H1 (cell line): ENCODE data around the gene CEP83. TPM values are rescaled to one million over a fixed set of nuclear protein-coding genes. Genes with fewer than 3 reads are reported as not detected.
"Not testable (repeated sequence)": the region's sequence is repeated elsewhere in the genome, so short reads cannot be mapped to it uniquely, and the experiment has no call there.

Experiments used
- CTCF ChIA-PET: fragments of 300-600 bp; sonication (Branson Sonifier 250); formaldehyde crosslinking; loops from one replicate; lab custom pipeline; 2021; ENCODE audit not compliant: partially characterized antibody; lab: Charles Lee
- POLR2A ChIA-PET: fragments of 300-600 bp; sonication (Branson Sonifier 250); formaldehyde crosslinking; loops from one replicate; lab custom pipeline; 2021; ENCODE audit warnings: inconsistent platforms; ENCODE audit not compliant: partially characterized antibody; lab: Charles Lee
- DNase-seq, 2 experiments: peaks; one replicate each; pipeline versions ENCODE4 v3.0.0 to v3.0.0-alpha.2; 2010 to 2022; ENCODE audit warnings: low spot score in 2 of 2, low read depth in 1 of 2, mixed read lengths in 1 of 2
- FAIRE-seq: peaks from 2 replicates; lab custom pipeline; 2011; peaks lifted over from hg19 to GRCh38; lab: Jason Lieb, UNC
- H2AFZ ChIP-seq: 2 replicates; pipeline ENCODE4 v1.8.1; 2012; ENCODE audit warnings: low read length, inconsistent platforms
- H2AK5ac ChIP-seq: 2 replicates; pipeline ENCODE4 v1.6.1; 2013; ENCODE audit warnings: low read depth, low read length
- H2BK120ac ChIP-seq: replicated peaks from 2 replicates; pipeline ENCODE3; 2013; ENCODE audit warnings: low read depth, low read length, inconsistent platforms
- H2BK12ac ChIP-seq: 2 replicates; pipeline ENCODE4 v1.6.1; 2013; ENCODE audit warnings: low read depth, low read length
- H2BK15ac ChIP-seq: 2 replicates; pipeline ENCODE4 v1.6.1; 2013; ENCODE audit warnings: low read length
- H2BK20ac ChIP-seq: 2 replicates; pipeline ENCODE4 v1.6.1; 2013; ENCODE audit warnings: low read length
- H2BK5ac ChIP-seq: 2 replicates; pipeline ENCODE4 v1.6.1; 2013; ENCODE audit warnings: low read depth, low read length
- H3K14ac ChIP-seq: 2 replicates; pipeline ENCODE4 v1.6.1; 2013; ENCODE audit warnings: inconsistent platforms; ENCODE audit not compliant: insufficient read length
- H3K18ac ChIP-seq: 2 replicates; pipeline ENCODE4 v1.6.1; 2013; ENCODE audit warnings: low read length; ENCODE audit errors: extremely low read depth
- H3K23ac ChIP-seq: 2 replicates; pipeline ENCODE4 v1.6.1; 2013; ENCODE audit warnings: inconsistent platforms; ENCODE audit not compliant: insufficient read length
- H3K23me2 ChIP-seq: 2 replicates; pipeline ENCODE4 v1.6.1; 2013; ENCODE audit warnings: low read depth, low read length
- H3K27ac ChIP-seq: 2 replicates; pipeline ENCODE4 v1.6.1; 2011; ENCODE audit warnings: low read depth, low read length, inconsistent platforms
- H3K27me3 ChIP-seq, 4 experiments: replicated peaks in 1 of 4; 1 replicate in 1 of 4; 2 replicates in 3 of 4; pipeline versions ENCODE4 v1.6.1 to v1.8.1; 2011 to 2013; ENCODE audit warnings: low read length in 3 of 4, mild to moderate bottlenecking in 3 of 4, inconsistent platforms in 2 of 4, mixed read lengths in 2 of 4, moderate library complexity in 1 of 4; ENCODE audit not compliant: control insufficient read depth in 3 of 4, insufficient read depth in 3 of 4; ENCODE audit errors: extremely low read depth in 1 of 4
- H3K36me3 ChIP-seq, 4 experiments: 2 replicates each; pipeline versions ENCODE4 v1.6.1 to v1.8.1; 2011 to 2013; ENCODE audit warnings: mild to moderate bottlenecking in 4 of 4, low read length in 3 of 4, moderate library complexity in 2 of 4, control low read depth in 1 of 4, inconsistent platforms in 1 of 4; ENCODE audit not compliant: insufficient read depth in 4 of 4, control insufficient read depth in 2 of 4
- H3K4ac ChIP-seq: replicated peaks from 2 replicates; pipeline ENCODE3; 2013; ENCODE audit warnings: low read length, low read depth, mixed read lengths, inconsistent platforms; ENCODE audit not compliant: insufficient read length
- H3K4me1 ChIP-seq, 4 experiments: replicated peaks in 1 of 4; 1 replicate in 1 of 4; 2 replicates in 3 of 4; pipeline versions ENCODE4 v1.6.1 to v1.8.1; 2011 to 2013; ENCODE audit warnings: low read length in 3 of 4, inconsistent platforms in 2 of 4, mixed read lengths in 1 of 4; ENCODE audit not compliant: insufficient read depth in 4 of 4, control insufficient read depth in 3 of 4
- H3K4me2 ChIP-seq, 2 experiments: 2 replicates each; pipeline versions ENCODE4 v1.6.1 to v1.8.1; 2011 to 2013; ENCODE audit warnings: low read depth in 2 of 2, low read length in 2 of 2, control low read depth in 1 of 2, inconsistent platforms in 1 of 2, mild to moderate bottlenecking in 1 of 2; ENCODE audit not compliant: insufficient read depth in 1 of 2
- H3K4me3 ChIP-seq, 4 experiments: fragments of 200-600, 300-600 bp in 1 of 4; sonication (generic), shearing (Covaris generic), sonication (Bioruptor Twin) in 1 of 4; 2 replicates each; pipeline versions ENCODE4 v1.5.1 to v1.8.1; 2011 to 2016; ENCODE audit warnings: low read length in 4 of 4, low read depth in 3 of 4, control low read depth in 2 of 4, inconsistent platforms in 2 of 4, mild to moderate bottlenecking in 2 of 4, mixed read lengths in 1 of 4, moderate library complexity in 1 of 4; ENCODE audit not compliant: insufficient read depth in 2 of 4; ENCODE audit errors: extremely low read depth in 1 of 4
- H3K56ac ChIP-seq: replicated peaks from 2 replicates; pipeline ENCODE3; 2013; ENCODE audit warnings: low read depth, mild to moderate bottlenecking, mixed read lengths, low read length, inconsistent platforms; ENCODE audit not compliant: insufficient read length
- H3K79me1 ChIP-seq: 2 replicates; pipeline ENCODE4 v1.6.1; 2013; ENCODE audit warnings: low read depth, low read length, control low read depth
- H3K79me2 ChIP-seq, 2 experiments: 2 replicates each; pipeline versions ENCODE4 v1.6.1 to v1.8.1; 2012 to 2013; ENCODE audit warnings: low read length in 2 of 2, mild to moderate bottlenecking in 2 of 2, inconsistent platforms in 1 of 2; ENCODE audit not compliant: insufficient read depth in 2 of 2, control insufficient read depth in 1 of 2
- H3K9ac ChIP-seq, 4 experiments: replicated peaks in 1 of 4; 1 replicate in 1 of 4; 2 replicates in 3 of 4; pipeline versions ENCODE4 v1.6.1 to v1.8.1; 2011 to 2013; ENCODE audit warnings: low read depth in 3 of 4, low read length in 3 of 4, control low read depth in 2 of 4, mild to moderate bottlenecking in 2 of 4, moderate library complexity in 2 of 4, inconsistent platforms in 1 of 4; ENCODE audit errors: extremely low read depth in 1 of 4
- H3K9me3 ChIP-seq, 2 experiments: 2 replicates each; pipeline versions ENCODE4 v1.6.1 to v1.8.1; 2012 to 2013; ENCODE audit warnings: mild to moderate bottlenecking in 2 of 2, moderate library complexity in 2 of 2, control low read depth in 1 of 2, inconsistent platforms in 1 of 2, low read depth in 1 of 2, low read length in 1 of 2, mixed read lengths in 1 of 2; ENCODE audit not compliant: insufficient read depth in 2 of 2
- H4K20me1 ChIP-seq, 2 experiments: replicated peaks in 1 of 2; 2 replicates each; pipeline versions ENCODE3 to v1.8.1; 2011 to 2013; ENCODE audit warnings: inconsistent platforms in 2 of 2, low read length in 2 of 2, mild to moderate bottlenecking in 1 of 2; ENCODE audit not compliant: insufficient read depth in 2 of 2, control insufficient read depth in 1 of 2
- H4K5ac ChIP-seq: 2 replicates; pipeline ENCODE4 v1.6.1; 2013; ENCODE audit warnings: low read length, low read depth, mixed read lengths, inconsistent platforms; ENCODE audit not compliant: insufficient read length
- H4K8ac ChIP-seq: 2 replicates; pipeline ENCODE4 v1.8.0; 2013; ENCODE audit warnings: mild to moderate bottlenecking, moderate library complexity, low read length, inconsistent platforms; ENCODE audit not compliant: insufficient read depth; ENCODE audit errors: extremely low read depth
- H4K91ac ChIP-seq: replicated peaks from 2 replicates; pipeline ENCODE3; 2013; ENCODE audit warnings: low read length, mixed read lengths, inconsistent platforms; ENCODE audit not compliant: insufficient read length
- CBX5 ChIP-seq: fragments of 300-800, 300-1000 bp; sonication (generic); IDR thresholded peaks from 2 replicates; pipeline ENCODE4 v1.7.1; 2016; ENCODE audit warnings: antibody characterized with exemption, low read length, low read depth
- CEBPB ChIP-seq: IDR thresholded peaks from 2 replicates; pipeline ENCODE4 v1.6.1; 2012; ENCODE audit warnings: low read depth, low read length
- EP300 ChIP-seq, 2 experiments: IDR thresholded peaks; 1 replicate in 1 of 2; 2 replicates in 1 of 2; pipeline ENCODE4 v1.6.1; 2011 to 2012; ENCODE audit warnings: low read depth in 2 of 2, low read length in 2 of 2, mild to moderate bottlenecking in 2 of 2, borderline replicate concordance in 1 of 2, inconsistent platforms in 1 of 2, moderate library complexity in 1 of 2
- GTF2F1 ChIP-seq: IDR thresholded peaks from 2 replicates; pipeline ENCODE4 v1.6.1; 2012; ENCODE audit warnings: low read depth, low read length, improper control_type of control experiment, borderline replicate concordance
- SIX5 ChIP-seq: IDR thresholded peaks from 2 replicates; pipeline ENCODE4 v1.6.1; 2011; ENCODE audit warnings: mild to moderate bottlenecking, low read depth, low read length
- WGBS, 2 experiments: shearing (Covaris generic) in 1 of 2; methylation state at CpG; one replicate each; pipeline versions ENCODE4 v1.1.6 to v1.1.7; 2013 to 2015; ENCODE audit warnings: low lambda C conversion rate in 2 of 2, mixed read lengths in 2 of 2, inconsistent platforms in 1 of 2, low coverage in 1 of 2, missing lambda C conversion rate in 1 of 2; ENCODE audit not compliant: insufficient replicate concordance in 2 of 2, insufficient coverage in 1 of 2, insufficient read length in 1 of 2; ENCODE audit errors: extremely low coverage in 1 of 2, missing lambda C conversion rate in 1 of 2; 5-methylcytosine and 5-hydroxymethylcytosine counted together
- polyA plus RNA-seq, 7 experiments: library from polyadenylated mRNA; depleted of rRNA in 3 of 7; stranded (reverse) in 5 of 7; unstranded in 2 of 7; fragments of >200 nt in 5 of 7; fragments of 200-250 nt in 2 of 7; gene quantifications; 1 replicate in 5 of 7; 2 replicates in 1 of 7; 4 replicates in 1 of 7; pipeline versions ENCODE4 v1.2.1 to v1.2.3, GENCODE V29; 2011 to 2013; ENCODE audit warnings: missing spikeins in 2 of 7, mixed read lengths in 2 of 7
- total RNA-seq: library from RNA; stranded (reverse); fragmentation: NEBNext Ultra II Directional; extraction: Animal tissue kit (Norgen Biotek cat#: 25700); gene quantifications from 2 replicates; pipeline ENCODE4 v1.2.1, GENCODE V29; 2021

Gene CEP83
- total and polyA plus RNA-seq, 2 of the 8 experiments (the other 6 are each of a cell fraction or from before 2014, with no cell fraction given) = 6.0 to 25.8 TPM

- TF ChIP-seq CBX5 (no peak), CEBPB (no peak), GTF2F1 (no peak), EP300 (IDR thresholded peaks at IDR 0.05; ENCODE audit: borderline replicate concordance in 1 of 2, low read depth in 2 of 2, low read length in 2 of 2) (no peak), SIX5 (no peak)
- TF ChIP-seq, all 59 proteins: peak for 0
Observed at GRCh38 chr12:94318181-94318580, 141.5 kb downstream of the CEP83 start (continued).

- H3K18ac ChIP-seq, H3K4ac ChIP-seq, H2BK20ac ChIP-seq, H3K23ac ChIP-seq, H3K79me1 ChIP-seq, H4K91ac ChIP-seq, H3K27me3 ChIP-seq, DNase-seq, H3K4me2 ChIP-seq, H3K4me3 ChIP-seq, FAIRE-seq, H3K23me2 ChIP-seq, H3K4me1 ChIP-seq, H2AK5ac ChIP-seq, H2AFZ ChIP-seq, H3K79me2 ChIP-seq, H2BK5ac ChIP-seq, H4K8ac ChIP-seq, H2BK12ac ChIP-seq, H3K56ac ChIP-seq, H3K27ac ChIP-seq, H2BK15ac ChIP-seq, H2BK120ac ChIP-seq, H3K9ac ChIP-seq, H4K20me1 ChIP-seq, H3K14ac ChIP-seq, H4K5ac ChIP-seq, POLR2A ChIA-PET: not testable (repeated sequence)
- CTCF ChIA-PET = interaction anchor here (0.8 kb wide), 1 partner anchor 10 kb away, joined by 3 read pairs; no protein-coding TSS in a partner anchor
- 92% methylated on average over 2 of the region's 2 CpGs; no CpG with 5 or more reads in 1 of the 2 experiments for WGBS, 2 experiments
- Histone ChIP-seq H3K9me3 (peaks cover 15 to 29% of the 10 kb centered on the region in 2 experiments), H3K36me3 (peaks cover 0 to 18% (median 4%) of the 10 kb centered on the region in 4 experiments; a peak in 6 of 8 replicates)
Observed at GRCh38 chr12:94316600-94316999, 143.1 kb downstream of the CEP83 start.
